Measurements from ENCODE around the gene BMPR1B.

The BMPR1B gene

DNA sequence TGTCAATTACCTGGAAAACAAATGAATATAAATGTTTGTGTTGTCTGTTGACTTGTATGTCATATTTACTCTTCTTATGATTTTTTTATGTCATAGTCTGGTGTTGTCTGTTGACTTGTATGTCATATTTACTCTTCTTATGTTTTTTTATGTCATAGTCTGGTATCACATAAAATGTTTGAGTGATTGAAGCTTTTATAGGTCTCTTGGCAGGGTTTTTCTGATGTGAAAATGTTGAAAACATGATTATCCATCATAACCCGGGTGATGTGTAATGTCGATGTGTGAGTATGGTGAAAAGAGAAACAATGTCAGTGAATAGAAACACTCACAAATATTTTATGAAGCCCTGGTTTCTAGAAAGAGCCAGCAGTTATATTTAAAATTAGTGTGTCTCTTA is 335.7 kb downstream of the BMPR1B start:
- DNase-seq (ENCODE audit: low read depth) = no peak
- TF ChIP-seq, protein P1, sequence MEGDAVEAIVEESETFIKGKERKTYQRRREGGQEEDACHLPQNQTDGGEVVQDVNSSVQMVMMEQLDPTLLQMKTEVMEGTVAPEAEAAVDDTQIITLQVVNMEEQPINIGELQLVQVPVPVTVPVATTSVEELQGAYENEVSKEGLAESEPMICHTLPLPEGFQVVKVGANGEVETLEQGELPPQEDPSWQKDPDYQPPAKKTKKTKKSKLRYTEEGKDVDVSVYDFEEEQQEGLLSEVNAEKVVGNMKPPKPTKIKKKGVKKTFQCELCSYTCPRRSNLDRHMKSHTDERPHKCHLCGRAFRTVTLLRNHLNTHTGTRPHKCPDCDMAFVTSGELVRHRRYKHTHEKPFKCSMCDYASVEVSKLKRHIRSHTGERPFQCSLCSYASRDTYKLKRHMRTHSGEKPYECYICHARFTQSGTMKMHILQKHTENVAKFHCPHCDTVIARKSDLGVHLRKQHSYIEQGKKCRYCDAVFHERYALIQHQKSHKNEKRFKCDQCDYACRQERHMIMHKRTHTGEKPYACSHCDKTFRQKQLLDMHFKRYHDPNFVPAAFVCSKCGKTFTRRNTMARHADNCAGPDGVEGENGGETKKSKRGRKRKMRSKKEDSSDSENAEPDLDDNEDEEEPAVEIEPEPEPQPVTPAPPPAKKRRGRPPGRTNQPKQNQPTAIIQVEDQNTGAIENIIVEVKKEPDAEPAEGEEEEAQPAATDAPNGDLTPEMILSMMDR (conservative IDR thresholded peaks at IDR 0.05; ENCODE audit: low read depth, low read length) = no peak
- H3K4me3 ChIP-seq (ENCODE audit: low read depth, low read length) = no peak overlapping the region

- DNase-seq (ENCODE audit: low read depth) = no peak
- H3K4me3 ChIP-seq (ENCODE audit: low read depth, low read length) = no peak overlapping the region
- TF ChIP-seq, protein P1 (conservative IDR thresholded peaks at IDR 0.05; ENCODE audit: low read depth, low read length) = no peak
These were observed 336.5 kb downstream of the BMPR1B start for GRCh38 chr4:95093936-95094929.

DNA sequence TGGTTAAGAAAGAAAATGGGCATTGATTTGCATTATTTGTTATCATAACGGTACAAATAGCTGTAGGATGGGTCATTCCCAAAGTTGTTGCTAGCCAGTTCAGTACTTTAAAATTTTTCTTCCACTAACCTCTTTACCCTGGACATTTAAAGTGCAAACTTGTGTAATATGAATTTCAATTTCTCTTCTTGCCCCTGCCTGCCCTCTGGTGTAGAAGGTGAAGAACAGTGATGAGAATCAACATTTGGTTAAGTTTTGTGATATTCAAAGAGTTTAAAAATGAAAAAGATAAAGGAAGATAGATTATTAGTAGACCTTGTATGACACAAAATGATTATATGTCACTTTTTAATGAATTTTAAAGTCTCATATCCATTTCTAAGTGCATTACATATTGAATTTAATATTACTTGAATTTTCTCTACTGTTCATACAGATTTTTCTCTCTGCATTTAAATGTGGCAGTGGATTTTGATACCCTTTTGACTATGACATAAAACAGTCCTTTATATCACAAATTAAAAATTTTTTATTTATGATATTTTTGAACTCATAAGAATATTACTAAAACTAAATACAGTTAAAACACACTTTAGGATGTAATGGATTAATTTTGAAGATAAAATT is 337.7 kb downstream of the BMPR1B start:
- peak; percentile 74 for DNase-seq (ENCODE audit: low read depth)

GRCh38 chr4:95102162-95102790 is 344.5 kb downstream of the BMPR1B start:
- no peak overlapping the region for H3K4me3 ChIP-seq (ENCODE audit: low read depth, low read length)
- TF ChIP-seq, protein P1 (conservative IDR thresholded peaks at IDR 0.05; ENCODE audit: low read depth, low read length) = no peak
- DNase-seq (ENCODE audit: low read depth) = no peak

More for the DNA sequence above, 337.7 kb downstream of the BMPR1B start:
- TF ChIP-seq, protein P1 (conservative IDR thresholded peaks at IDR 0.05; ENCODE audit: low read depth, low read length) = peak; percentile 73
- H3K4me3 ChIP-seq (ENCODE audit: low read depth, low read length) = no peak overlapping the region

DNA sequence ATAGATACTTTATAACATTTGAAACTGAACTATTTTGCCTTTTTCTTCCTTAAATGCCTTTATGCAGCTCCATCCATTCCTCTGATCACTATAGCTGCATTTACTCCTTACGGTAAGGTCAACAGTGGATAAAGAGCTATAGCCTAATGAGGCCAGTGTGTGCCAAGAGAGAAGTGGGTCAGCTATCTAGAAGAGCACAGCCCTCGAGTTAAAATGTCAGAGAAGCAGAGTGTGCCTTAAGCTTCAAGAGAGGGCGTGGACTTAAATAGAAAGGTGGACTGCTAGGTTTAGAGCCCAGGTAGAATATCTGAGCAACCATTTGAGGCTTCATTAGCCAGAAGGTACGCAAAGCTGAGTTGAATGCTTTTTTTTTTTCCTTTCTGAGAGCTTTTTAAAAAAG is 347.4 kb downstream of the BMPR1B start:
- no peak for DNase-seq (ENCODE audit: low read depth)
- no peak overlapping the region for H3K4me3 ChIP-seq (ENCODE audit: low read depth, low read length)
- TF ChIP-seq, protein P1 (conservative IDR thresholded peaks at IDR 0.05; ENCODE audit: low read depth, low read length) = no peak

DNA sequence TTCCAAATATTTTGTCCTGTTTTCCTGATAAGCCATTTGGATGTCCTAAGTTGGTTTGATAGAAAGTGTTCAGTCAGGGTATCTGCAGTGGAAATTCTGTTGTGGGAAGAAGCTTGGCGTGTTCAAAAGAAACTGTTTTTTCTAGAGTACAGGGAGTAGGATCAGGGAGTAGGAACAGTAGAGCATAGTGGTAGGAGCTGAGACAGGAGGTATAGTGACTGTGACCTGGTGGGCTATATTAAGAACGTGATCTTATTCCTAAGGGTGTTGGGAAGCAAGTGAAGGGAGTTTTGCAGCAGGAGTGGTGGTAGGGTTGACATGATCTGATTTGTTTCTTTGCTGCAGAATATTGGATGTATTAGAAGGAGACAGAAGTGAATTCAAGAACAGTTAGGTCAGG is 348.2 kb downstream of the BMPR1B start:
- DNase-seq (ENCODE audit: low read depth) = no peak
- H3K4me3 ChIP-seq (ENCODE audit: low read depth, low read length) = no peak overlapping the region
- TF ChIP-seq, protein P1 (conservative IDR thresholded peaks at IDR 0.05; ENCODE audit: low read depth, low read length) = no peak

All from choroid plexus epithelial cell (primary cell).